ENCODE results near the gene NFXL1. TPM values are rescaled to one million over a fixed set of nuclear protein-coding genes. Genes with fewer than 3 reads are reported as not detected.

The NFXL1 gene
- total RNA-seq, 4 donors from 2014 or later: 6.5 to 15.0 (median 10.6) TPM

- TF ChIP-seq POLR2A (IDR thresholded peaks at IDR 0.05; ENCODE audit: low read depth) (no peak), CTCF (IDR thresholded peaks at IDR 0.05) (peak; percentile 20 to 34 (median 25)), POLR2AphosphoS5 (IDR thresholded peaks at IDR 0.05) (no peak), EP300 (IDR thresholded peaks at IDR 0.05) (no peak)
- Histone ChIP-seq H3K27me3 (no peaks in the 10 kb centered on the region), H3K4me3 (no peak overlapping the region), H3K9me3 (no peaks in the 10 kb centered on the region), H3K4me1 (peaks cover 13 to 36% (median 30%) of the 10 kb centered on the region in 4 donors), H3K27ac (replicated peaks in 1 of 4) (peak overlapping the region in 1 of 4 donors; percentile 1), H3K36me3 (peaks cover 0 to 6% (median under 1%) of the 10 kb centered on the region in 4 donors)
- intact Hi-C loops (cut with DNase I): loop anchor here (5.0 kb wide), 1 partner anchor 137 kb away; no protein-coding TSS in a partner anchor
- no peak for DNase-seq (ENCODE audit: extremely low spot score)
- 62% methylated on average over 5 of the region's 5 CpGs for WGBS
Measured at GRCh38 chr4:47839259-47839658, 75.1 kb downstream of the NFXL1 start.

GRCh38 chr4:47838445-47838844 is 75.9 kb downstream of the NFXL1 start:
- peaks cover 13 to 34% (median 30%) of the 10 kb centered on the region in 4 donors for H3K4me1 ChIP-seq
- no peak overlapping the region for H3K4me3 ChIP-seq
- H3K36me3 ChIP-seq: no peaks in the 10 kb centered on the region
- WGBS: 84% methylated on average over 4 of the region's 4 CpGs
- intact Hi-C loops (cut with DNase I): loop anchor here (5.0 kb wide), 1 partner anchor 136 kb away; no protein-coding TSS in a partner anchor
- no peaks in the 10 kb centered on the region for H3K27me3 ChIP-seq
- TF ChIP-seq EP300 (IDR thresholded peaks at IDR 0.05) (no peak), POLR2A (IDR thresholded peaks at IDR 0.05; ENCODE audit: low read depth) (no peak), CTCF (IDR thresholded peaks at IDR 0.05) (no peak), POLR2AphosphoS5 (IDR thresholded peaks at IDR 0.05) (no peak)
- no peak overlapping the region for H3K27ac ChIP-seq (replicated peaks in 1 of 4)
- DNase-seq (ENCODE audit: extremely low spot score): no peak
- no peaks in the 10 kb centered on the region for H3K9me3 ChIP-seq

GRCh38 chr4:47837908-47838294 is 76.5 kb downstream of the NFXL1 start, which contains the start of gene CORIN:
Gene CORIN, minus strand, starts transcription at chr4:47838067. Its CDS starts 118 bp downstream, at chr4:47837949.
- DNase-seq (ENCODE audit: extremely low spot score): no peak
- TF ChIP-seq CTCF (IDR thresholded peaks at IDR 0.05) (no peak), EP300 (IDR thresholded peaks at IDR 0.05) (no peak), POLR2AphosphoS5 (IDR thresholded peaks at IDR 0.05) (no peak), POLR2A (IDR thresholded peaks at IDR 0.05; ENCODE audit: low read depth) (no peak)
- peaks cover 13 to 34% (median 30%) of the 10 kb centered on the region in 4 donors for H3K4me1 ChIP-seq
- no peaks in the 10 kb centered on the region for H3K9me3 ChIP-seq
- peak within 1 kb of the TSS in 1 of 4 donors; percentile 8 for H3K27ac ChIP-seq (replicated peaks in 1 of 4)
- intact Hi-C loops (cut with DNase I): loop anchor here (5.0 kb wide), 1 partner anchor 136 kb away; no protein-coding TSS in a partner anchor
- H3K36me3 ChIP-seq: no peaks in the 10 kb centered on the region
- 26% methylated on average over 16 of the region's 16 CpGs for WGBS
- peak within 1 kb of the TSS; percentile 53 to 64 (median 58) for H3K4me3 ChIP-seq
- H3K27me3 ChIP-seq: no peaks in the 10 kb centered on the region

GRCh38 chr4:47837094-47837907 is 77.1 kb downstream of the NFXL1 start:
- peaks cover 13 to 30% (median 29%) of the 10 kb centered on the region in 4 donors for H3K4me1 ChIP-seq
- 2% methylated on average over 21 of the region's 58 CpGs for WGBS
- no peaks in the 10 kb centered on the region for H3K27me3 ChIP-seq
- H3K27ac ChIP-seq (replicated peaks in 1 of 4): peak overlapping the region in 1 of 4 donors; percentile 8
- intact Hi-C loops (cut with DNase I): loop anchor here (5.0 kb wide), 1 partner anchor 135 kb away; no protein-coding TSS in a partner anchor
- TF ChIP-seq POLR2A (IDR thresholded peaks at IDR 0.05; ENCODE audit: low read depth) (no peak), EP300 (IDR thresholded peaks at IDR 0.05) (no peak), CTCF (IDR thresholded peaks at IDR 0.05) (no peak), POLR2AphosphoS5 (IDR thresholded peaks at IDR 0.05) (no peak)
- no peaks in the 10 kb centered on the region for H3K9me3 ChIP-seq
- no peak for DNase-seq (ENCODE audit: extremely low spot score)
- H3K4me3 ChIP-seq: peak overlapping the region; percentile 53 to 64 (median 58)
- H3K36me3 ChIP-seq: no peaks in the 10 kb centered on the region
